Omental fat pad (tissue), 4 donors: Measurements from ENCODE around the gene MTCH2. TPM values are rescaled to one million over a fixed set of nuclear protein-coding genes. Genes with fewer than 3 reads are reported as not detected.

Experiments
- ATAC-seq: fragments of 150-250 bp; one replicate; pipeline ENCODE4 v1.9.1; 2016; ENCODE audit warnings: mild to moderate bottlenecking, moderate library complexity; ENCODE audit not compliant: low FRiP score
- DNase-seq: peaks from one replicate; pipeline ENCODE4 v3.0.0-alpha.2; 2019; ENCODE audit warnings: low spot score
- CTCF ChIP-seq, 3 donors: fragments of 450-650 bp; IDR thresholded peaks; one replicate each; pipeline ENCODE4 v1.5.1; 2016 to 2017; ENCODE audit warnings: antibody characterized with exemption in 3 of 3, mild to moderate bottlenecking in 3 of 3, moderate library complexity in 2 of 3
- small RNA-seq: library from RNA; depleted of rRNA; stranded (forward); fragments of <200 nt; gene quantifications from one replicate; pipeline ENCODE3, GENCODE V24; 2016
- total RNA-seq, 4 donors: library from RNA; depleted of rRNA; stranded (reverse); fragments of >200 nt; gene quantifications; one replicate each; pipeline ENCODE4 v1.1.0, GENCODE V29; 2016

Gene MTCH2
- total RNA-seq, 4 donors from 2014 or later: 38.6 to 68.9 (median 55.6) TPM

GRCh38 chr11:47571357-47571729 is 71.0 kb downstream of the MTCH2 start:
- DNase-seq (no peak), ATAC-seq (no peak)
- no peak for TF ChIP-seq CTCF (IDR thresholded peaks at IDR 0.05)

- DNase-seq (no peak), ATAC-seq (no peak)
- no peak for TF ChIP-seq CTCF (IDR thresholded peaks at IDR 0.05)
Measured at GRCh38 chr11:47570651-47571356, 71.6 kb downstream of the MTCH2 start.

GRCh38 chr11:47569646-47570045 is 72.7 kb downstream of the MTCH2 start:
- DNase-seq: no peak
- TF ChIP-seq CTCF (IDR thresholded peaks at IDR 0.05): no peak

More at GRCh38 chr11:47569646-47570045, 72.7 kb downstream of the MTCH2 start:
- ATAC-seq: no peak

Small RNA genes lying within 50 kb of the gene (small RNA-seq; reads per million reads assigned to genes)
- not detected for gene RNU5E-10P

Other genes with a start within 250 kb of the MTCH2 start
- 10 to 100 TPM; 41.5 to 57.1 (median 50.6) TPM for gene SLC39A13, start 234.0 kb downstream of the MTCH2 start, total RNA-seq
- 100 to 1,000 TPM in 3 of 4 donors, 10 to 100 TPM in 1; 90.1 to 142 (median 123) TPM for gene PSMC3, start 216.1 kb downstream of the MTCH2 start, total RNA-seq
- gene RAPSN, start 193.4 kb downstream of the MTCH2 start, total RNA-seq: under 1 TPM in 2 of 4 donors, not detected in 2; 0.24 to 0.37 TPM
- gene CELF1, start 89.4 kb downstream of the MTCH2 start, total RNA-seq: 100 to 1,000 TPM in 2 of 4 donors, 10 to 100 TPM in 2; 90.3 to 126 (median 110) TPM
- 100 to 1,000 TPM in 3 of 4 donors, 10 to 100 TPM in 1; 99.2 to 173 (median 112) TPM for gene PTPMT1, start 77.0 kb downstream of the MTCH2 start, total RNA-seq
- 10 to 100 TPM; 12.4 to 18.7 (median 16.7) TPM for gene KBTBD4, start 63.6 kb downstream of the MTCH2 start, total RNA-seq
- gene NDUFS3, start 63.5 kb downstream of the MTCH2 start, total RNA-seq: 10 to 100 TPM; 46.4 to 51.9 (median 48.6) TPM
- under 1 TPM in 1 of 4 donors, not detected in 3; 0.48 TPM for gene FAM180B, start 55.9 kb downstream of the MTCH2 start, total RNA-seq
- gene C1QTNF4, start 48.1 kb downstream of the MTCH2 start, total RNA-seq: 1 to 10 TPM in 3 of 4 donors, under 1 TPM in 1; 0.88 to 3.6 (median 2.1) TPM
- 1 to 10 TPM in 2 of 4 donors, not detected in 2; 1.7 to 1.9 TPM for gene AGBL2, start 72.8 kb upstream of the MTCH2 start, total RNA-seq
- gene FNBP4, start 124.8 kb upstream of the MTCH2 start, total RNA-seq: 100 to 1,000 TPM in 2 of 4 donors, 10 to 100 TPM in 2; 86.4 to 195 (median 137) TPM
- gene NUP160, start 205.8 kb upstream of the MTCH2 start, total RNA-seq: 10 to 100 TPM; 21.8 to 40.2 (median 30.7) TPM